ENCODE measurements around the gene MVK.

The MVK gene

DNA sequence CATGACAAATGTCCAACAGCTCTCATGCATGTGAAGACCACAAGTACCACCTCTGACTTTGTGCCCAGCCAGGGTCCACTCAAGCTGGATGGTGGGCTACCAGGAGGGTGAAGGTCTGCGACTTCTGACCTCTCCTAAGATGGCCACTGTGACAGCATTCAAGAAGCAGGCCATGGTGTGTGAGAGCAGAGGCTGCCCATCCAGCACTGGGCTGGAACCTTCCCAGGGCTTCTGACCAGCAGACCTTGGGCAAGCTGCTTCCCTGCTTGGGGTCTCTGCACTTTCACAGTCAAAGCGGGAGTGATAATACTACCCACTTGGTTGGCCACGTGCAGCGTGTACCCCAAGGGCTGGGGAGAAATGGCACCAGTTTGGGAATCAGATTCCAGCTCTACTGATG is 10.7 kb upstream of the MVK start:
- DNase-seq (ENCODE audit: low read depth): no peak
- H3K4me3 ChIP-seq (ENCODE audit: low read depth, low read length): no peak overlapping the region
- TF ChIP-seq, protein P1, sequence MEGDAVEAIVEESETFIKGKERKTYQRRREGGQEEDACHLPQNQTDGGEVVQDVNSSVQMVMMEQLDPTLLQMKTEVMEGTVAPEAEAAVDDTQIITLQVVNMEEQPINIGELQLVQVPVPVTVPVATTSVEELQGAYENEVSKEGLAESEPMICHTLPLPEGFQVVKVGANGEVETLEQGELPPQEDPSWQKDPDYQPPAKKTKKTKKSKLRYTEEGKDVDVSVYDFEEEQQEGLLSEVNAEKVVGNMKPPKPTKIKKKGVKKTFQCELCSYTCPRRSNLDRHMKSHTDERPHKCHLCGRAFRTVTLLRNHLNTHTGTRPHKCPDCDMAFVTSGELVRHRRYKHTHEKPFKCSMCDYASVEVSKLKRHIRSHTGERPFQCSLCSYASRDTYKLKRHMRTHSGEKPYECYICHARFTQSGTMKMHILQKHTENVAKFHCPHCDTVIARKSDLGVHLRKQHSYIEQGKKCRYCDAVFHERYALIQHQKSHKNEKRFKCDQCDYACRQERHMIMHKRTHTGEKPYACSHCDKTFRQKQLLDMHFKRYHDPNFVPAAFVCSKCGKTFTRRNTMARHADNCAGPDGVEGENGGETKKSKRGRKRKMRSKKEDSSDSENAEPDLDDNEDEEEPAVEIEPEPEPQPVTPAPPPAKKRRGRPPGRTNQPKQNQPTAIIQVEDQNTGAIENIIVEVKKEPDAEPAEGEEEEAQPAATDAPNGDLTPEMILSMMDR (IDR thresholded peaks at IDR 0.05; ENCODE audit: low read depth, low read length, missing control alignments): no peak

DNA sequence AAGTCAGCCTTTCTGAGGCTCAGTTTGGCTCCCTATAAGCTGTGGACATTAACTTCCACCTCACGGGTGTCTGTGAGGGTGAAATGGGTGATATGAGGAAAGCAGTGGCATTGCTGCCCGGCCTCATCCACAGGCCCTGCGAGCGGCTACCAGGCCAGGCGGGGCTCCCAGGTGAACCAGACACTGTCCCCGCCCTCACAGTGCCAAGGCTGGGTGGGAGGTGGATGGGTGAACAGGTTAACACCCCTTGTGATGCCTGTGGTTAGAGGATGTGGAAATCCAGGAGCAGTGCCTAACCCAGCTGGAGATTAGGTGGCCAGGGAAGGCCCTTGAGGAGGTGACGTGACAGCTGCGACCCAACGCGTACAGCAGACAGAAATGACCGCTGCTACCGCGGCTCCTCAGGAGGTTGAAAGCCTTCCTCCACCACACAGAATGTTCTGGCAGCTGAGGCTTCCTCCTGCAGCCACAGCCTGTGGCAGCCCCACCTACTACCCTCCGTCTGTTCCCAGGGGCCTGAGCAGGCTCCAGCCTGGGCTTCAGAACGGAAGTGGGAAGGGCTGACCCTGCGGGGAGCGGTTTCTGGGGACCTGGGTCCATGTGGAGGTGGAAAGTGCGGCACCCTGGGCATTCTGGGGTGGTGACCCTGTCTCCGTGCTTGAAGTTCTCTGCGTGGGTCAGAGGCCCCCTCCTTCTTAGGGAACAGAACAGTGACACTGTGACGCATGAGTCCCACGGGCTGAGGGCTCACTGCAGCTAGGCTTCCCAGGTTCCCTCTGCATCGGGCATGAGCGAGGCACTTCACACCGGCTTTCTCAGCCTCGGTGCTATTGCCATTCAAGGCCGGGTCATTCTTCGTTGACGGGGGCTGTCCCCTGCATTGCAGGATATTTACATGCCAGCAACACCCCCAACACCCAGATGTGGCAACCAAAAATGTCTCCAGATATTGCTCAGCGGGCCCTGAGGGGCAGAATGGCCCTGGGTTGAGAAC is 10.0 kb upstream of the MVK start:
- no peak overlapping the region for H3K4me3 ChIP-seq (ENCODE audit: low read depth, low read length)
- TF ChIP-seq, protein P1 (IDR thresholded peaks at IDR 0.05; ENCODE audit: low read depth, low read length, missing control alignments): no peak
- DNase-seq (ENCODE audit: low read depth): no peak

DNA sequence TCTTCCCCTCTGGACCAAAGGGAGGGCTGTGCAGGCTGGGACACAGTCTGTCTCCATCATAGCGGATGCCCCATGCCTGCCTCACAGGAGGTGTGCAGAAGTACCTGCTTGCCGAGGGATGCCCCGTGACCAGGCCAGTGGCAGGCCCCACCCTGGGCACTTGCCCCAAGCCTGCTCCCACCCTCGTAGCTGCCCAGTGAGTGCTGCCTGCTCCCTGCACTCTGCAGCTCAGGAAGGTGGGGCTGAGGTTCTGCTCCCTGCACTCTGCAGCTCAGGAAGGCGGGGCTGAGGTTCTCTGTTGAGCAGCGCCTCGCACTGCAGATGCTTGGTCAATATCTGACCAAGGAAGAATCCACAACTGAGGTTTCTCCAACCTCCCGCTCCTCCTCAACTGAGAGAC is 7.2 kb upstream of the MVK start:
- no peak overlapping the region for H3K4me3 ChIP-seq (ENCODE audit: low read depth, low read length)
- TF ChIP-seq, protein P1 (IDR thresholded peaks at IDR 0.05; ENCODE audit: low read depth, low read length, missing control alignments): no peak
- DNase-seq (ENCODE audit: low read depth): no peak

DNA sequence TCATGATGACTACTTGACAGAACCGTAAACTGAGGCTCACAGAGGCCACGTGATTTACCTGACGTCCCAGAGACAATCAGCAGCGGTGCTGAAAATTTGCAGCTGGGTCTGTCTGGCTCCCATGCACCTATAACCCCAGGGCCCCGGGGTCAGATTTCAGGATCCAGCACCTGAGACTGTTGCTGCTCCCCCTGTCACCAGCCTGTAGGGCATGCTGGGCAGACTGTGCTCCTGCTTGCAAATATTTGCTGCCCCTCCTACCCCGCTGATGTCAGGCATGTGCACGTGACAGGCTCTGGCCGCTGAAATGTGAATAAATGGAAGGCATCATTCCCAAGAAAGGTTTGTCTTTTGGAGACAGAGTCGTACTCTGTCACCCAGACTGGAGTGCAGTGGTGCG is 6.3 kb upstream of the MVK start:
- no peak overlapping the region for H3K4me3 ChIP-seq (ENCODE audit: low read depth, low read length)
- TF ChIP-seq, protein P1 (IDR thresholded peaks at IDR 0.05; ENCODE audit: low read depth, low read length, missing control alignments): no peak
- DNase-seq (ENCODE audit: low read depth): no peak

DNA sequence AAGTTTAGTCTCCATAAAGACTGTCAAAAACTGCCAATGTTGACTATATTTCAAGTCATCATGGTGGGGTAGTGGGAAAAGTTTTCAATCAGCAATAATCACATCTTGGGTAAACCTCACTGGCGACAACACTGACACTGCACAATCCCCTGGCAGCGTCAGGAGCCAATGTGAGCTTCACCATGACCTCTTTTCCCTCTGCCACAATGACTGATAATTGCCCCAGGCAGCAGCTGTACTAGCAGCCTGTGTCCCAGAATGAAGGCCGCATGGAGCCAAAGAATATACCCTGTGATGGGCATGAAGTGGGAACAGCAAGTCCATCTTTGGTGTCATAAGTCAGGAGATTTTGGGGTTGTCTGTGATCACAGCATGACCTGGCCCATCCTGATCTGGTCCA is 5.6 kb upstream of the MVK start:
- DNase-seq (ENCODE audit: low read depth): no peak
- no peak overlapping the region for H3K4me3 ChIP-seq (ENCODE audit: low read depth, low read length)
- TF ChIP-seq, protein P1 (IDR thresholded peaks at IDR 0.05; ENCODE audit: low read depth, low read length, missing control alignments): no peak

DNA sequence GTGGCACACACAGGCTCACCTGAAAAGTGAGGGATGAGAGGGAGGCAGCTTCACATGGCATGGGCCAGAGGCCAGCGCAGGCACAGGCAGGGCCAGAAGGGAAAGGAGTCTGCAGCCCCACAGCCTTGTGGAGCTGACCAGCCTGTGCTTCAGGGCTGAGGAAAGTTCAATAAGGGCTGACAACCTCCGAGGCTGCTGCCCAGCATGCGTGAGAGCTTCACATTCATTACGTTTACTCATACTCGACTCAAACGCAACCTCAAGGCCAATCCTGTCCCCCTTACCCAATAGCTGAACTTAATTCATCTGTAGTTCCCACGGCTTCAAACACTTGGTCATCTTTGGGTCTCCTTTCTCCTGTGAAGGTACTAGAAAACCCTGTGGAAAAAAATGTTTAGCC is 5.1 kb upstream of the MVK start:
- no peak for DNase-seq (ENCODE audit: low read depth)
- H3K4me3 ChIP-seq (ENCODE audit: low read depth, low read length): no peak overlapping the region
- TF ChIP-seq, protein P1 (IDR thresholded peaks at IDR 0.05; ENCODE audit: low read depth, low read length, missing control alignments): no peak
